CD4-positive, alpha-beta T cell treated with Interleukin-1 beta for 1 hour (primary cell): Measurements from ENCODE around the gene SLF1.
A peak's percentile ranks its signal among the peaks of the same experiment; 100 is the strongest.

Experiments
- DNase-seq, 2 donors: peaks; one replicate each; pipeline ENCODE4 v3.0.0-alpha.2; 2020 to 2022

The SLF1 gene

GRCh38 chr5:94667937-94668336 lies 49.5 kb downstream of the SLF1 start:
- no peak for DNase-seq

DNA sequence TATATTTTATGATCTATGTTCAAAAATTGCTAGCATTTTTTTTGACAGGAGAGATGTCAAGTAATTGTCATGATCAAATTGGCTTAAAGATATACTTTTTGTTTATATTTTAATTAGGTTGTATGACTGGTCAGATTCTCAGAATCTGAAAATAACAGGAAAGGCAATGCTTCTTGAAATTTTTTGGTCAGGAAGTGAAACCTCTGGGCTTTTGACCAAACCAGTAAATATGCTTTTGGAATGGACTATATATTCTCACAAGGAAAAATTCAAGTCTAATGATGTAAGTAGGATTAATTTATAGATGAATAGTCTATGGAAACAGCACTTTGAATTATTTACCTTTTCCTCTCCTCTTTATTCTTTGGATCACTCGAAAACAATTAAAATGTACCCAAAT lies 52.3 kb downstream of the SLF1 start:
- DNase-seq: no peak

GRCh38 chr5:94672746-94673145 lies 54.3 kb downstream of the SLF1 start:
- DNase-seq: no peak

DNA sequence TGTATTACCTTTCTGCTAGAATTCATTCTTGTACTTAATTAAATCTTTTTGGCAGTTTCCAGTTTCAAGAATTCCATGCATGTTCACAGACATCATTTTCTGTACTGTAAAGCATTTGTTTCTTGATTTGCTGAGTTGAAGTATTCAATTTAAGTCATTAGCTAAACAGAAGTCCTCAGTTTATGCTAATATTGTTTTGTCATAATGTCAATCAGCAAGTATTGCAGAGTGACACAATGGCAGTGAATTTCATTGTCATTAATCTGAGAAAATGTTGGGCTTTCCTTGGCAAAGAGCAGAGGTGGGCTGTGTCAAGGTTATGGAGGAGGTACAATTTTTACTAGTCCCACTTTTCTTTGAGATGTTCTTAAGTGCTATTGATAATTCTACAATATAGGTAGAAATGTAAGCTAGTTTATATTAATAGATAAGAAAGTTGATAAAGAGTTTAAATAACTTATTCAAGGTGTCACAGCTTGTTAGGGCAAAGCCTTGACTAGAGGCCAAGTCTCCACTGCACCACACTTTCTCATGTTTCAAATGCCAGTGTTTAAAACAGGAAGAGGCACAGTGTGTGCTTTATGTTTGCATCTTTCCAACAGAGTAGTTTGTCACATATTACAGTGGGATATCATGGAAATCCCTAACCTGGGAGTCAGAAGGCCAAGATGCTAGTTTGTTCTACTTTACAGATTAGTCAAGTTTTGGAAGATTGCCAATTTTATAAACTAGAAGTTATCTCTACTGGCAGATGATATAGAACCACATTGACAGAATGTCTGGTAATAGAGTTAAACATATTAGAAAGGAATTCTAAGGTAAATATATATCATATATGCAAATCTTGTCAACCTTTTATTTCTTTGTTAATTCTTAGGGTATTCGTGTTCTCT lies 56.3 kb downstream of the SLF1 start:
- DNase-seq: no peak

DNA sequence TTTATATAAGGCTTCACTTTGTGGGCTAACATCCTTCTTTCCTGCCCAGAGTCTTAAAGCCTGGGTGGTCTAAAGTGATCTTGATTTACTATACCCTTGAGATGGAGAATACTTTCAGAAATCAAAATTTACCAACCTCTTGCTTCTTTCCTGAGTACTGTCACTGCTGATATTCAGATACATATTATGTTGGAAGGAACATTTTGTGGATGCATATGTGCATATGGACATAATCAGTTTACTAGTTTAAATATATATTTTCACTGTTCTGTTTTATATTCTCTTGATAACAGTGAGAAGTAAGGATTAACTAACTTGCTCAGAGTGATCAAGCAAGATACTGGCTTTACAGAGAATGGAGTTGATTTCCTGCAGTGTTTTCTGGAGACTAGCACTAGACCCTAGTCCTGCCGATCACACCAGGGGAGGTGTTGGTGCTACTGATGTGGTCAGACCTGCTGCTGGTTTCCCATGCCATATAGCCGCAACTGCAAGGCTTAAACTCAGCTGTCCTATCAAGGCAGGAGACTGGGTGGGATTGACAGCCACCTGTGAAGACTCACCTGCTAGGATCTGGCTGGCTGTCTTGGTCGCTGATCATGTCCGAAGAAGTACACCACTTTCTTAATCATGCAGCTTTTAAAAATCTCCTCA lies 57.6 kb downstream of the SLF1 start:
- DNase-seq: no peak

DNA sequence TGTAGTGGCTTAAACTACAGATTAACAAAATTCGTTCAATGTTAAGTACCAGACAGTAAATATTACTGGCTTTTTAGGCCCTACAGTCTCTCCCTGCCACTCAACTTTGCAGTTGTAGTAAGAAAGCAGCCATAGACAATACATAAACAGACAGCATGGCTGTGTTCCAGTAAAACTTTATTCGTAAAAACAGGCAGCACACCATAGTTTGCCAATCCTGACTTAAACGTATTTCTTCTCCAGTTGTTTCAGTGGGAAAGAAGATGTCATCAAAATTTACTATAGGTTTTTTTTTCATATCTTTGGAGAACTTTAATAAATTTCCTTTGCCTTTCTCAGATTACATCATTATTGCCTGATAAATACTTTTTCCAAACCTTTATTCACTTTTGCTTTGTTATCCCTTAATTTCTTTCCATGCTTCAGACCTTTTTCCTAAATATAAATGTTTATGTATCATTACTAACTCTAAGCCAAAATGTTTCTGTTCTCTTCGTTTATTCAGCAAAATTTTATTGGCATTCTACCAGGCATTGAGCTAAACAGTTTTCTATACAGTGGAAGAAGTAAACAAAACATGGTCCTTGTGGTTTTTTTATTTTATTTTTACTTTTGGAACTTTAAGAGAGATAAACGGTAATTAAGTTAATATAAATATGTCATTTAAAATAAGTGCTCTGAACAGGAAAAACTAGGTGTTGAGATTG lies 64.5 kb downstream of the SLF1 start:
- no peak for DNase-seq

- no peak for DNase-seq
Measured at GRCh38 chr5:94689908-94690307, 71.4 kb downstream of the SLF1 start.

- DNase-seq: no peak
Measured at GRCh38 chr5:94690778-94691177, 72.3 kb downstream of the SLF1 start.

GRCh38 chr5:94691291-94691690 lies 72.8 kb downstream of the SLF1 start:
- no peak for DNase-seq

- no peak for DNase-seq
Measured at GRCh38 chr5:94691949-94692348, 73.5 kb downstream of the SLF1 start.

GRCh38 chr5:94692581-94692980 lies 74.1 kb downstream of the SLF1 start:
- DNase-seq: no peak

GRCh38 chr5:94693043-94693822 lies 74.8 kb downstream of the SLF1 start:
- peak in 1 of 2 donors; percentile 54 for DNase-seq

DNA sequence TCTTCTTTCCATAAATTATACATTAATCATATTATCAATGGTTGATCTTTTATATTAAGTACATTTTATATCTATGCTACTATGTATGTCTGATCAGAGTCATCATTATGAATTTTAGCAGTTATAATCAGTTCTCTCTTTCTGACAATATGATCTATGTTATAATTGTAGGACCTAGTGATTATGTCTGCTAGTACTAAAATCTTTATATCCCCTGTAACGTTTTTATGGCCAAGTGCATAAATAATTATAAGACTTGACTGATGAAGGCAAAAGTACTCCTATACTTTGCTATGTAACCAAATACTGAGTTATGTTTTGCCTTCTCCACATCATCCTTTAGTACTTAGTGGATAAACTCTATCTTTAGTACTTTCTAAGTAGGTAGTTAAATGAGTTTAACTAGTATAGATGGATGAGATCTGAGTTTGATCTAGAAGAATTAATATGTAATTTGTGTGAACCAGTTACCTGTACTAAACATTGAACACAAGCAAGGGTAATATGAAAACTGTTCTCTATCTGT lies 75.4 kb downstream of the SLF1 start:
- no peak for DNase-seq

DNA sequence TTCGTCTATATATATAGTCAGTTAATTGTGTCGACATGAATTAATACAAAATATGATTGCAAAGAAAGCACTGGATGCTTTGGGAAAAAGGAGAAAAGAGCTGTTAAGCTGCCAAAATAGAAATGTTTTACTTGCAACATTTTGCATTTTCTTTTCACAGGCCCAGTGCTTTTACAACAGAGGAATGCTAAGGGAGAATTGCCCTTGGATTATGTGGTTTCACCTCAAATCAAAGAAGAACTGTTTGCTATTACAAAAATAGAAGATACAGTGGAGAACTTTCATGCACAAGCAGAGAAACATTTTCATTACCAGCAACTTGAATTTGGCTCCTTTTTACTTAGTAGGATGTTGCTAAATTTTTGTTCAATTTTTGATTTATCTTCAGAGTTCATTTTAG lies 76.2 kb downstream of the SLF1 start:
- no peak for DNase-seq

DNA sequence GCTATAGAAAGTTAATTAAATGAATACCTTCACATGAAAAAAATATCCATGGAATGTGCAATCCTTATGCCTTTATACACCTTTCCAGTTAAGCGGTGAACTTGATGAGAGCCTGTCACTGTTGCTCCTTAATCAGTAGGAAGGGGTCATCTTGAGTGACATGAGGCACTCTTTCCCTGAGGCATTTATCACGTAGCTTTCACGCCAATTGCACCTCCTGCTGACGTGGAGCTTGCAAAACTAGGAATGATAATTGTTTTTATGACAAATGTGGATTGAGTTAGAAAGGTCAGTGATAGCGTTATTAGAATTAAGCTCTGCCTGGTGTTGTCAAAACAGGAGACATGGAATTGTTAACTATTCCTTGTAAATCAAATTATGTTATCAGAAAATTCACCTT lies 79.7 kb downstream of the SLF1 start:
- no peak for DNase-seq

- DNase-seq: no peak
Measured at GRCh38 chr5:94699562-94699961, 81.1 kb downstream of the SLF1 start.

GRCh38 chr5:94700592-94700991 lies 82.1 kb downstream of the SLF1 start:
- DNase-seq: peak in 1 of 2 donors; percentile 5

GRCh38 chr5:94702729-94703128 lies 84.3 kb downstream of the SLF1 start:
- no peak for DNase-seq

DNA sequence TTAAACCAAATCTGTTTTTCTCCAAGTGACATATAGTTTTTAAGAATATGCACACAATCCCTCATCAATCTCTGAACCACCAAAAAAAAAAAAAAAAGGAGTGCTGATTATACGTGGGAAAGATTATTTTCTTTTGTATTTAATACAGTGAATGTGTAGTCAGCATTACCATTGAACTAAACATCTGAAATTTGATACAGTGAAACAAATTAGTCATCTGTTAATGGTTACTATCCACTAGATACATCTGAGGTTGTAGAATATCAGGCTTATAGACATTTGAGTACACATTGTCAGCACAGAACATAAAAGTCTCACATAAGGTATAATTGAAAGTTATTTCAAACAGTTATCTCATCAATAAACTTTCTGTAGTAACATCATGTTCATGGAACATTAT lies 87.0 kb downstream of the SLF1 start:
- no peak for DNase-seq

GRCh38 chr5:94707359-94707758 lies 88.9 kb downstream of the SLF1 start:
- no peak for DNase-seq

- no peak for DNase-seq
Measured at GRCh38 chr5:94709277-94709676, 90.8 kb downstream of the SLF1 start.

- no peak for DNase-seq
Measured at GRCh38 chr5:94711785-94712184, 93.3 kb downstream of the SLF1 start.

DNA sequence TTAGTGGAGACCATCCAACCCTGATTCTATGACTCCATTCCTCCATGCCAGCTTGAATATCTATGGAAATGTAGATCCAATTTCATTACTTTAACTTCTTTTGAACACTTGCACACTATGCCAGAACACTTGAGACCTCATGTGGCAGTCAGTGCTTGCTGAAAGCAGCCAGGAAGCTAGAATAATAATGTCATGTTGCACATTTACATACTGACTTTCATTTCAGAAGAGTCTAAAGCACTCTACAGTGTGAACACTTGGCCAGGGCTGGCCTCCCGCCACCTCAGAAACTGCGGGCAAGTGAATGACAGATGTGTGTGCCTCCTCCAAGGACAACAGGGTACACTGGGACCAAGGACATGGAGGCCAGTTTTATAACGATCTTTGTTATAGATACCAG lies 97.3 kb downstream of the SLF1 start:
- no peak for DNase-seq
